Naive thymus-derived CD4-positive, alpha-beta T cell (primary cell): ENCODE results near the gene MAPK12. TPM values are rescaled to one million over a fixed set of nuclear protein-coding genes. Genes with fewer than 3 reads are reported as not detected.

Experiments
- ATAC-seq: fragments of 150-1000 bp; cut with Tn5 transposase; 2 replicates; pipeline ENCODE4 v1.10.0; 2021; ENCODE audit warnings: mild to moderate bottlenecking, moderate library complexity
- CTCF ChIA-PET: fragments of 350-600 bp; sonication (Branson Sonifier 250); formaldehyde crosslinking; loops from one replicate; lab custom pipeline; 2021; ENCODE audit warnings: antibody characterized with exemption; lab: Charles Lee
- POLR2A ChIA-PET: fragments of 350-600 bp; sonication (Branson Sonifier 250); formaldehyde crosslinking; loops from one replicate; lab custom pipeline; 2021; ENCODE audit warnings: antibody characterized with exemption, inconsistent platforms; lab: Charles Lee
- DNase-seq, 9 donors: peaks; one replicate each; pipeline versions ENCODE4 v3.0.0 to v3.0.0-alpha.2; 2020 to 2022; ENCODE audit warnings: mixed read lengths in 1 of 9
- H3K27ac ChIP-seq: one replicate; pipeline ENCODE4 v1.7.0; 2013; ENCODE audit warnings: mild to moderate bottlenecking, low read depth, low read length, moderate library complexity
- H3K27me3 ChIP-seq, 2 donors: one replicate each; pipeline ENCODE4 v1.7.0; 2013; ENCODE audit warnings: low read length in 2 of 2, mild to moderate bottlenecking in 2 of 2, moderate library complexity in 2 of 2; ENCODE audit not compliant: control insufficient read depth in 2 of 2, insufficient read depth in 2 of 2
- H3K36me3 ChIP-seq, 3 experiments: 1 replicate in 2 of 3; 2 replicates in 1 of 3; pipeline ENCODE4 v1.7.0; 2013; ENCODE audit warnings: low read length in 3 of 3, mild to moderate bottlenecking in 3 of 3, moderate library complexity in 1 of 3; ENCODE audit not compliant: insufficient read depth in 3 of 3, control insufficient read depth in 2 of 3
- H3K4me1 ChIP-seq, 2 donors: one replicate each; pipeline ENCODE4 v1.7.0; 2013; ENCODE audit warnings: low read length in 2 of 2, mild to moderate bottlenecking in 2 of 2, moderate library complexity in 1 of 2; ENCODE audit not compliant: control insufficient read depth in 2 of 2, insufficient read depth in 2 of 2
- H3K4me3 ChIP-seq: 2 replicates; pipeline ENCODE4 v1.7.0; 2013; ENCODE audit warnings: mild to moderate bottlenecking, low read length
- H3K9me3 ChIP-seq, 3 experiments: 1 replicate in 2 of 3; 2 replicates in 1 of 3; pipeline ENCODE4 v1.7.0; 2013; ENCODE audit warnings: low read length in 3 of 3; ENCODE audit not compliant: control insufficient read depth in 2 of 3
- H3K27ac Mint-ChIP-seq, 9 donors: one replicate each; pipeline ENCODE4 v1.8.0; 2020 to 2022; ENCODE audit warnings: mixed read lengths in 9 of 9, mild to moderate bottlenecking in 8 of 9, moderate library complexity in 5 of 9, inconsistent platforms in 2 of 9
- H3K27me3 Mint-ChIP-seq, 5 donors: one replicate each; pipeline ENCODE4 v1.8.0; 2021 to 2022; ENCODE audit warnings: mixed read lengths in 5 of 5, mild to moderate bottlenecking in 1 of 5
- H3K36me3 Mint-ChIP-seq, 5 donors: one replicate each; pipeline ENCODE4 v1.8.0; 2020 to 2022; ENCODE audit warnings: mixed read lengths in 5 of 5, mild to moderate bottlenecking in 3 of 5, inconsistent platforms in 1 of 5
- H3K4me1 Mint-ChIP-seq, 7 donors: one replicate each; pipeline ENCODE4 v1.8.0; 2020 to 2022; ENCODE audit warnings: mixed read lengths in 7 of 7, mild to moderate bottlenecking in 3 of 7, inconsistent platforms in 1 of 7
- H3K4me3 Mint-ChIP-seq, 10 donors: one replicate each; pipeline ENCODE4 v1.8.0; 2020 to 2022; ENCODE audit warnings: mild to moderate bottlenecking in 10 of 10, mixed read lengths in 10 of 10, moderate library complexity in 6 of 10, inconsistent platforms in 2 of 10
- H3K9me3 Mint-ChIP-seq, 11 donors: one replicate each; pipeline ENCODE4 v1.8.0; 2020 to 2022; ENCODE audit warnings: mixed read lengths in 11 of 11, mild to moderate bottlenecking in 4 of 11, inconsistent platforms in 1 of 11, moderate library complexity in 1 of 11
- intact Hi-C, 2 donors: fragments of 100-400 bp; cut with micrococcal nuclease; formaldehyde crosslinking; loops; one replicate each; pipeline ENCODE4 v1.15.1; 2023
- polyA plus RNA-seq, 2 donors: library from polyadenylated mRNA; unstranded; fragments of 300-500 nt; fragmentation: Illumina TruSeq; gene quantifications; one replicate each; pipeline ENCODE4 v1.2.3, GENCODE V29; 2021
- total RNA-seq, 6 experiments: library from RNA in 5 of 6; stranded (reverse) in 5 of 6; gene quantifications; 1 replicate in 5 of 6; 2 replicates in 1 of 6; pipeline ENCODE4 v1.2.3 and lab custom pipeline; 2021 to 2026

The MAPK12 gene
- total and polyA plus RNA-seq, 7 experiments from 2014 or later: 0.07 to 6.2 (median 2.1) TPM; not detected in 1

GRCh38 chr22:50278956-50279619 is 17.6 kb upstream of the MAPK12 start:
- no peak overlapping the region for H3K4me3 ChIP-seq
- H3K27ac ChIP-seq: no peak overlapping the region
- DNase-seq (no peak), ATAC-seq (no peak)
- no peaks in the 10 kb centered on the region for H3K27me3 ChIP-seq
- no peaks in the 10 kb centered on the region for H3K4me1 ChIP-seq
- no peaks in the 10 kb centered on the region for H3K36me3 ChIP-seq
- no peaks in the 10 kb centered on the region for H3K9me3 ChIP-seq
- Mint-ChIP-seq H3K9me3 (no peaks in the 10 kb centered on the region), H3K36me3 (no peaks in the 10 kb centered on the region), H3K27me3 (peaks cover 0 to under 1% (median 0%) of the 10 kb centered on the region in 5 donors), H3K4me1 (peaks cover 0 to 6% (median 1%) of the 10 kb centered on the region in 7 donors), H3K4me3 (no peak overlapping the region), H3K27ac (peak overlapping the region in 1 of 9 donors; percentile 25)
- ChIA-PET POLR2A (no interaction called here), CTCF (interaction anchor here (0.7 kb wide), 1 partner anchor 11 kb away, joined by 3 read pairs; no protein-coding TSS in a partner anchor)
- intact Hi-C loops: loop anchor here (10.0 kb wide), 3 partner anchors 196 to 306 kb away; partner anchors contain the start of genes CHKB (in 1 of the 2), LMF2 (in 1 of the 2), NCAPH2 (in 1 of the 2) and SBF1 (in 1 of the 2)

GRCh38 chr22:50278461-50278860 is 17.0 kb upstream of the MAPK12 start:
- Histone ChIP-seq H3K9me3 (no peaks in the 10 kb centered on the region), H3K27ac (no peak overlapping the region), H3K27me3 (no peaks in the 10 kb centered on the region), H3K36me3 (no peaks in the 10 kb centered on the region), H3K4me3 (no peak overlapping the region), H3K4me1 (no peaks in the 10 kb centered on the region)
- ChIA-PET POLR2A (no interaction called here), CTCF (no interaction called here)
- Mint-ChIP-seq H3K4me1 (peaks cover 0 to 10% (median 5%) of the 10 kb centered on the region in 7 donors), H3K4me3 (no peak overlapping the region), H3K9me3 (no peaks in the 10 kb centered on the region), H3K27ac (no peak overlapping the region), H3K27me3 (peaks cover 0 to 5% (median 0%) of the 10 kb centered on the region in 5 donors), H3K36me3 (no peaks in the 10 kb centered on the region)
- intact Hi-C loops: loop anchor here (10.0 kb wide), 3 partner anchors 196 to 306 kb away; partner anchors contain the start of genes CHKB (in 1 of the 2), LMF2 (in 1 of the 2), NCAPH2 (in 1 of the 2) and SBF1 (in 1 of the 2)
- ATAC-seq: no peak
- no peak for DNase-seq

DNA sequence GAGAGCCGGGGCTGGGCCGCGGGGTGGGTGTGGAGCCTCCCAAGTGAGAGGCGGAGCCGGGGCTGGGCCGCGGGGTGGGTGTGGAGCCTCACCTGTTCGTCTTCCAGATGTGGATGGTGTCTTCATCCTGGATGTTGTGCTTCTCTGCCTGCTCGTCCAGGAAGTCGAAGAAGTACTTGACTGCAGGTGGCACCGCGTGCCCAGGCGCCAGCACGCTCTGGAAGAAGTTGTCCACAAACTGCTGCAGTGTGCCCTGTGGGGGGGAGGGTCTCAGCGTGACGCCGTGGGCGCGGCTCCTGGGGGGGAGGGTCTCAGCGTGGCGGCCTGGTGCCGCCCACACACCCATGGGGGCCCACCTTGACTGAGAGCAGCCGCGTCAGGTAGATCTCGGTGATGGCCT is 16.3 kb upstream of the MAPK12 start:
- intact Hi-C loops: loop anchor here (10.0 kb wide), 3 partner anchors 197 to 307 kb away; partner anchors contain the start of genes CHKB (in 1 of the 2), LMF2 (in 1 of the 2), NCAPH2 (in 1 of the 2) and SBF1 (in 1 of the 2)
- Histone ChIP-seq H3K27me3 (no peaks in the 10 kb centered on the region), H3K36me3 (no peaks in the 10 kb centered on the region), H3K9me3 (no peaks in the 10 kb centered on the region), H3K4me3 (no peak overlapping the region), H3K27ac (no peak overlapping the region), H3K4me1 (no peaks in the 10 kb centered on the region)
- H3K27ac Mint-ChIP-seq: no peak overlapping the region
- no peaks in the 10 kb centered on the region for H3K9me3 Mint-ChIP-seq
- peaks cover 0 to 10% (median 5%) of the 10 kb centered on the region in 7 donors for H3K4me1 Mint-ChIP-seq
- POLR2A ChIA-PET: no interaction called here
- no peaks in the 10 kb centered on the region for H3K36me3 Mint-ChIP-seq
- no peak for ATAC-seq
- no peak overlapping the region for H3K4me3 Mint-ChIP-seq
- peaks cover 0 to 8% (median 0%) of the 10 kb centered on the region in 5 donors for H3K27me3 Mint-ChIP-seq
- no peak for DNase-seq
- CTCF ChIA-PET: no interaction called here

DNA sequence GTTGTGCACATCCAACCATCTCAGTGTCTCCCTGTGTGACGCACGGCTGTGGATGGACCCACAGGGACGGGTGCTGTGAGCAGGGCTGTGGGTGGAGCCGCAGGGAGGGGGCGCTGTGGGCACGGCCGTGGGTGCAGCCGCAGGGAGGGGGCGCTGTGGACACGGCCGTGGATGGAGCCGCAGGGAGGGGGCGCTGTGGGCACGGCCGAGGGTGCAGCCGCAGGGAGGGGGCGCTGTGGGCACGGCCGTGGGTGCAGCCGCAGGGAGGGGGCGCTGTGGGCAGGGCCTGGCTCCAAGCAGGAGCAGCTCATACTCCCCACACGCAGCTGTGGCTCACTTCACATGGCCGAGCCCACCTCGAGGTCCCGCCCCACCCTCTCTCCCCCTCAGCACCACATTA is 14.7 kb upstream of the MAPK12 start:
- intact Hi-C loops: loop anchor here (10.0 kb wide), 3 partner anchors 199 to 309 kb away; partner anchors contain the start of genes CHKB (in 1 of the 2), LMF2 (in 1 of the 2), NCAPH2 (in 1 of the 2) and SBF1 (in 1 of the 2)
- peaks cover 3 to 4% of the 10 kb centered on the region in 2 donors for H3K4me1 ChIP-seq
- no peak overlapping the region for H3K27ac ChIP-seq
- Mint-ChIP-seq H3K27me3 (peaks cover 0 to 12% (median 0%) of the 10 kb centered on the region in 5 donors), H3K4me3 (no peak overlapping the region), H3K4me1 (peaks cover 0 to 12% (median 5%) of the 10 kb centered on the region in 7 donors), H3K36me3 (no peaks in the 10 kb centered on the region), H3K27ac (no peak overlapping the region), H3K9me3 (no peaks in the 10 kb centered on the region)
- H3K27me3 ChIP-seq: no peaks in the 10 kb centered on the region
- POLR2A ChIA-PET: no interaction called here
- ATAC-seq (peak; percentile 86), DNase-seq (peak in 2 of 9 donors; percentile 22 to 27)
- H3K4me3 ChIP-seq: no peak overlapping the region
- no peaks in the 10 kb centered on the region for H3K9me3 ChIP-seq
- no peaks in the 10 kb centered on the region for H3K36me3 ChIP-seq
- CTCF ChIA-PET: interaction anchor here (0.7 kb wide), 1 partner anchor 127 kb away, joined by 3 read pairs; no protein-coding TSS in a partner anchor

DNA sequence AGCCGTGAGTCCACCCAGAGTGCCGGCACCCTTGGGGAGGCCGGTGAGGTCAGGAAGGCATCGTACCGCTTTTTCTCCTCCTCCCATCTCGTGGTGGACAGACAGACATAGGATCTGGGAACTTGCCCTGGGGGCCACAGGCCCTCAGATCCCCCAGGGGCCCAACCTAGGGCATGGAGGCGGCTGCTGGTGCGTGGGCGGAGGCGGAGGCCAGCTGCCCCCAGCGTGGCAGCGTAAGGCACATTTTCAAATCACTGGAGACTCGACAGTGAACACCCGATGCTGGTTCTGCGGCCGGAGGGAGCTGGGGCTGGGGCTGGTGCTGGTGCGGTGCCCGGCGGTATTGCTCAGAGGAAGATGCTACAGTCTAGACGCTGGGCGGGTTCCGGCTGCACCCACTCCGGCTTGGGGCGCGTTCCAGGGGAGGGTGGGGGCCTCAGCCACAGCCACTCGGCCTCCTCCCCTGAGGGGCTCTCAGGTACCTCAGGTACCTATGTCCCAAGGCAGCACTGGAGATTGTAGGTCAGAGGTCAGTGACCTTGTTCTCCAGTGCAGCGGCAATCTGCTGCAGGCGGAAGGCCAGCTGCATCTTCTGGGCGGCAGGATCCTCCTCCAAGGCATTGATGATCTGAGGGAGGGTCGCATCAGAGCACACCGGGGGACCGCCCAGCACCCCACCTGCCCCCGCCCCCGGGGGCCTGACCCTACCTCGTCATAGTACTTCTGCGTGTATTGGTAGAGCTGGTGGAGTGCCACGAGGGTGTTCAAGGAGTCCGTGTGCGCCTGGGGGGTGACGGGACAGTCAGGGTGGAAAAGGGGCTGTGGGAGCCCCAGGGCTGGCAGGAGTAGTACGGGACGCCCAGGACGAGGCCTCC is 13.9 kb upstream of the MAPK12 start:
- no peaks in the 10 kb centered on the region for H3K36me3 Mint-ChIP-seq
- no peak for ATAC-seq
- H3K4me1 Mint-ChIP-seq: peaks cover 4 to 12% (median 6%) of the 10 kb centered on the region in 7 donors
- intact Hi-C loops: loop anchor here (10.0 kb wide), 3 partner anchors 199 to 309 kb away; partner anchors contain the start of genes CHKB (in 1 of the 2), LMF2 (in 1 of the 2), NCAPH2 (in 1 of the 2) and SBF1 (in 1 of the 2)
- no peaks in the 10 kb centered on the region for H3K36me3 ChIP-seq
- H3K27me3 ChIP-seq: no peaks in the 10 kb centered on the region
- POLR2A ChIA-PET: no interaction called here
- H3K27ac ChIP-seq: no peak overlapping the region
- H3K4me1 ChIP-seq: peaks cover 3 to 10% of the 10 kb centered on the region in 2 donors
- no peak overlapping the region for H3K27ac Mint-ChIP-seq
- H3K9me3 ChIP-seq: no peaks in the 10 kb centered on the region
- peaks cover 0 to 16% (median 0%) of the 10 kb centered on the region in 5 donors for H3K27me3 Mint-ChIP-seq
- no peak overlapping the region for H3K4me3 Mint-ChIP-seq
- CTCF ChIA-PET: interaction anchor here (0.7 kb wide), 1 partner anchor 128 kb away, joined by 3 read pairs; no protein-coding TSS in a partner anchor
- DNase-seq: no peak
- no peaks in the 10 kb centered on the region for H3K9me3 Mint-ChIP-seq
- no peak overlapping the region for H3K4me3 ChIP-seq

GRCh38 chr22:50274771-50275170 is 13.3 kb upstream of the MAPK12 start:
- peaks cover 4 to 12% (median 6%) of the 10 kb centered on the region in 7 donors for H3K4me1 Mint-ChIP-seq

More at GRCh38 chr22:50274771-50275170, 13.3 kb upstream of the MAPK12 start:
- Histone ChIP-seq H3K4me3 (no peak overlapping the region), H3K9me3 (no peaks in the 10 kb centered on the region), H3K27me3 (no peaks in the 10 kb centered on the region), H3K4me1 (peaks cover 3 to 10% of the 10 kb centered on the region in 2 donors), H3K27ac (no peak overlapping the region), H3K36me3 (no peaks in the 10 kb centered on the region)
- DNase-seq (no peak), ATAC-seq (no peak)
- H3K9me3 Mint-ChIP-seq: no peaks in the 10 kb centered on the region
- POLR2A ChIA-PET: no interaction called here
- H3K36me3 Mint-ChIP-seq: no peaks in the 10 kb centered on the region
- CTCF ChIA-PET: no interaction called here
- H3K4me3 Mint-ChIP-seq: no peak overlapping the region
- peaks cover 0 to 16% (median 0%) of the 10 kb centered on the region in 5 donors for H3K27me3 Mint-ChIP-seq
- no peak overlapping the region for H3K27ac Mint-ChIP-seq
- intact Hi-C loops: loop anchor here (1.0 to 10.0 kb wide), 7 partner anchors 33 to 310 kb away; partner anchors contain the start of genes DENND6B (in 2 of the 2), CHKB (in 1 of the 2), LMF2 (in 1 of the 2) and NCAPH2 (in 1 of the 2)
